GM12878 (cell line): Measurements from ENCODE around the gene NUAK1. TPM values are rescaled to one million over a fixed set of nuclear protein-coding genes. Genes with fewer than 3 reads are reported as not detected.

Experiments
- ATAC-seq: fragments of 200-7000 bp; cut with Tn5 transposase; 3 replicates; pipeline ENCODE4 v1.9.1; 2020; ENCODE audit warnings: mild to moderate bottlenecking, moderate library complexity
- BruUV-seq: library from RNA; stranded (reverse); fragments of 400-500 nt; replicated peaks from 2 replicates; lab custom pipeline; 2021; lab: Mats Ljungman, UMichigan
- CTCF ChIA-PET: fragments of 300-600 bp; sonication (Branson Sonifier 250); formaldehyde crosslinking; extraction: SDS; loops from one replicate; lab custom pipeline; 2021; ENCODE audit warnings: inconsistent platforms; lab: Yijun Ruan, JAX
- POLR2A ChIA-PET: fragments of 350-600 bp; formaldehyde crosslinking; extraction: SDS; loops from one replicate; lab custom pipeline; 2021; ENCODE audit warnings: inconsistent platforms; lab: Charles Lee
- RAD21 ChIA-PET: fragments of 300-600 bp; sonication (Branson Sonifier 250); formaldehyde crosslinking; loops from one replicate; lab custom pipeline; 2023; ENCODE audit warnings: antibody characterized with exemption; ENCODE audit not compliant: unreplicated experiment; lab: Charles Lee
- SMC1A ChIA-PET: fragments of 300-600 bp; sonication (Branson Sonifier 250); formaldehyde crosslinking; loops from one replicate; lab custom pipeline; 2023; ENCODE audit not compliant: unreplicated experiment, uncharacterized antibody; lab: Charles Lee
- DNase-seq: peaks from one replicate; pipeline ENCODE4 v3.0.0-alpha.2; 2011; ENCODE audit warnings: low read depth, low spot score
- FAIRE-seq: peaks from 3 replicates; lab custom pipeline; 2011; peaks lifted over from hg19 to GRCh38; lab: Jason Lieb, UNC
- H2AFZ ChIP-seq: 2 replicates; pipeline ENCODE4 v1.6.0; 2011; ENCODE audit warnings: low read depth, low read length, control low read depth; ENCODE audit not compliant: control insufficient read depth
- H3K27ac ChIP-seq: 2 replicates; pipeline ENCODE4 v1.5.1; 2011; ENCODE audit warnings: control low read depth; ENCODE audit not compliant: control insufficient read depth, insufficient read depth
- H3K27me3 ChIP-seq, 2 experiments: replicated peaks in 1 of 2; 2 replicates each; pipeline versions ENCODE4 v1.6.0 to v1.6.1; 2011; ENCODE audit warnings: low read length in 1 of 2; ENCODE audit not compliant: control insufficient read depth in 2 of 2, insufficient read depth in 2 of 2
- H3K36me3 ChIP-seq, 2 experiments: 2 replicates each; pipeline ENCODE4 v1.5.1; 2011; ENCODE audit warnings: low read length in 1 of 2; ENCODE audit not compliant: control insufficient read depth in 2 of 2, insufficient read depth in 2 of 2
- H3K4me1 ChIP-seq: 2 replicates; pipeline ENCODE4 v1.6.1; 2011; ENCODE audit warnings: mild to moderate bottlenecking, low read length, moderate library complexity, mixed read lengths; ENCODE audit not compliant: control insufficient read depth, insufficient read depth
- H3K4me2 ChIP-seq: 2 replicates; pipeline ENCODE4 v1.6.0; 2011; ENCODE audit warnings: control low read depth; ENCODE audit not compliant: control insufficient read depth, insufficient read depth
- H3K4me3 ChIP-seq: fragments of 200-600 bp; sonication (generic); 2 replicates; pipeline ENCODE4 v1.5.1; 2016
- H3K79me2 ChIP-seq: 2 replicates; pipeline ENCODE4 v1.6.0; 2011; ENCODE audit warnings: low read length; ENCODE audit not compliant: control insufficient read depth, insufficient read depth
- H3K9ac ChIP-seq: 2 replicates; pipeline ENCODE4 v1.8.0; 2011; ENCODE audit warnings: low read length, control low read depth, mixed read lengths; ENCODE audit not compliant: control insufficient read depth, insufficient read depth
- H3K9me3 ChIP-seq: replicated peaks from 3 replicates; pipeline ENCODE4 v1.5.1; 2011; ENCODE audit warnings: mild to moderate bottlenecking, low read length; ENCODE audit not compliant: control insufficient read depth, insufficient read depth
- H4K20me1 ChIP-seq: 2 replicates; pipeline ENCODE4 v1.6.0; 2011; ENCODE audit not compliant: control insufficient read depth, insufficient read depth
- CBX3 ChIP-seq: fragments of 200-600 bp; sonication (generic); IDR thresholded peaks from 2 replicates; pipeline ENCODE4 v1.6.1; 2016; ENCODE audit warnings: low read depth, borderline replicate concordance
- CHD2 ChIP-seq: IDR thresholded peaks from 2 replicates; pipeline ENCODE4 v1.6.1; 2011; ENCODE audit warnings: low read depth, low read length, improper control_type of control experiment, borderline replicate concordance
- GATAD2B ChIP-seq: fragments of 450-650 bp; conservative IDR thresholded peaks from 2 replicates; pipeline ENCODE4 v1.6.1; 2017; ENCODE audit warnings: low read depth, mild to moderate bottlenecking, moderate library complexity
- LARP7 ChIP-seq: fragments of 450-650 bp; IDR thresholded peaks from 2 replicates; pipeline ENCODE4 v1.6.1; 2017; ENCODE audit warnings: mild to moderate bottlenecking
- MXI1 ChIP-seq: fragments of 150-350 bp; IDR thresholded peaks from 2 replicates; pipeline ENCODE4 v1.6.1; 2011; ENCODE audit warnings: low read depth, mild to moderate bottlenecking, inconsistent platforms, low read length, improper control_type of control experiment
- MYC ChIP-seq: IDR thresholded peaks from 2 replicates; pipeline ENCODE4 v1.6.1; 2011; ENCODE audit warnings: mild to moderate bottlenecking, low read length, moderate library complexity, inconsistent platforms; ENCODE audit not compliant: insufficient read depth, insufficient replicate concordance, insufficient read length, severe bottlenecking
- POLR2AphosphoS2 ChIP-seq: IDR thresholded peaks from 2 replicates; pipeline ENCODE4 v1.6.1; 2011; ENCODE audit warnings: low read depth, mild to moderate bottlenecking, low read length, improper control_type of control experiment, moderate library complexity
- SIN3A ChIP-seq: IDR thresholded peaks from 2 replicates; pipeline ENCODE4 v1.6.1; 2012; ENCODE audit warnings: low read depth, low read length, improper control_type of control experiment
- ZNF622 ChIP-seq: fragments of 450-650 bp; IDR thresholded peaks from 2 replicates; pipeline ENCODE4 v1.6.1; 2017; ENCODE audit warnings: mild to moderate bottlenecking, inconsistent platforms
- WGBS: methylation state at CpG from one replicate; pipeline ENCODE4 v1.1.6; 2016; ENCODE audit warnings: low lambda C conversion rate; ENCODE audit not compliant: insufficient replicate concordance, insufficient coverage; ENCODE audit errors: missing lambda C conversion rate; 5-methylcytosine and 5-hydroxymethylcytosine counted together
- in situ Hi-C: fragments of 300-500 bp; cut with MboI; formaldehyde crosslinking; loops from 9 replicates; pipeline ENCODE4 v1.14.3; 2018; ENCODE audit warnings: mixed read lengths
- intact Hi-C: fragments of 100-400 bp; cut with micrococcal nuclease; formaldehyde crosslinking; loops from one replicate; pipeline ENCODE4 v1.14.2; 2022; ENCODE audit not compliant: unreplicated experiment
- polyA plus RNA-seq, 11 experiments: library from polyadenylated mRNA; depleted of rRNA in 4 of 11; unstranded in 6 of 11; stranded (reverse) in 5 of 11; fragments of >200 nt; fragmentation: Nextera tagmentation in 4 of 11; fragmentation: Illumina TruSeq in 1 of 11; extraction: Ambion mirVana in 4 of 11; extraction: Trizol in 1 of 11; gene quantifications; 1 replicate in 1 of 11; 2 replicates in 10 of 11; pipeline versions ENCODE4 v1.2.1 to v1.2.3, GENCODE V29; 2011 to 2016; ENCODE audit warnings: inconsistent platforms in 2 of 11, missing spikeins in 2 of 11, low read depth in 1 of 11
- total RNA-seq, 4 experiments: library from RNA; depleted of rRNA in 3 of 4; stranded (reverse); fragments of >200 nt in 3 of 4; fragmentation: Illumina TruSeq in 1 of 4; extraction: Trizol in 1 of 4; gene quantifications; 2 replicates each; pipeline versions ENCODE4 v1.2.1 to v1.2.3, GENCODE V29; 2013 to 2021
- TF ChIP-seq, protein P1 (sequence below): IDR thresholded peaks from 2 replicates; pipeline ENCODE4 v1.6.1; 2012; ENCODE audit warnings: low read depth, low read length, improper control_type of control experiment
- TF ChIP-seq, protein P2 (sequence below): fragments of 450-650 bp; IDR thresholded peaks from 2 replicates; pipeline ENCODE4 v1.6.1; 2017; ENCODE audit warnings: borderline replicate concordance
- TF ChIP-seq, protein P3 (sequence below): fragments of 450-650 bp; IDR thresholded peaks from 2 replicates; pipeline ENCODE4 v1.6.1; 2016; ENCODE audit warnings: mild to moderate bottlenecking, moderate library complexity, borderline replicate concordance
- TF ChIP-seq, protein P4 (sequence below): IDR thresholded peaks from 2 replicates; pipeline ENCODE4 v1.6.1; 2012; ENCODE audit warnings: improper control_type of control experiment, low read depth, low read length; ENCODE audit not compliant: insufficient replicate concordance

The NUAK1 gene
- total and polyA plus RNA-seq, 10 of the 15 experiments (the other 5 are each of a cell fraction or from before 2014, with no cell fraction given), result 0.03 to 0.42 (median 0.08) TPM; not detected in 2

DNA sequence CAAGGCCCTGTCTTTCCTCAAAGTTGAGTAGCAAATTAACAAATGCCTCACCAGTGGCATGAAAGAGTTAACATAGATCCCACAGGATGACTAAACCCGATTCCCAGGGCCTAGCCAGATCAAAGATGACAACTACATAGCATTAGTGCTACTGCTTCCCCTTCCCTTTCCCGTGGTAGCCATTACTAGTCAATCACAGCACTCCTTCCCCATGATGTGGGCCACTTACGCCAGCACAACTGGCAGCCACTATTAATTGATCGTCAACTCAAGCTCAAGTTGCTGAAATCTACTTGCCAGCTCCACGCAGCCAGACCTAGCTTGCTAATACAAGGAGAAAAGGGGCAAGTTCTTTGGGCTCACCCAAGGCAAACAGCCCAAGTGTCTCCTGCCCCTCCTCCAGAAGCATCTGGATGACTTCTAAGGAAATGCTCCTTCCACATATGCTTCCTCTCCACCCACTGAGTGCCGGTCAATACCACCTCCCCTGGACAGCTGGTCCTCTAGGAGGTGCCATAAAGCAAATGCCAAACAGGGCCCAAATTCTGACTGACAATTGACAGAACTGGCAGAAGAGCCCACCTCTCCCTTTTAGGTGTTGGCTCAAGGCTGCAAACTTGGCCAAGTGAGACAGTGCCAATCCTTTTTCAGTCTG is 72.6 kb downstream of the NUAK1 start:
- DNase-seq, result no peak
- 0% methylated on average over 6 of the region's 6 CpGs for WGBS
- BruUV-seq, result no TSS peak
- H3K4me2 ChIP-seq, result no peak overlapping the region
- in situ Hi-C loops (no loop called here), intact Hi-C loops (no loop called here)
- H2AFZ ChIP-seq, result no peak overlapping the region
- H3K27me3 ChIP-seq, result no peaks in the 10 kb centered on the region; a peak in 1 of 4 replicates
- H3K4me1 ChIP-seq, result no peaks in the 10 kb centered on the region
- FAIRE-seq, result no peak
- no peak overlapping the region for H3K4me3 ChIP-seq
- SMC1A ChIA-PET, result no interaction called here
- RAD21 ChIA-PET, result no interaction called here
- POLR2A ChIA-PET, result no interaction called here
- no peaks in the 10 kb centered on the region for H4K20me1 ChIP-seq
- CTCF ChIA-PET, result no interaction called here
- H3K9me3 ChIP-seq, result no peaks in the 10 kb centered on the region
- H3K9ac ChIP-seq, result no peak overlapping the region
- H3K36me3 ChIP-seq, result no peaks in the 10 kb centered on the region
- no peak overlapping the region for H3K27ac ChIP-seq
- ATAC-seq, result no peak
- H3K79me2 ChIP-seq, result no peaks in the 10 kb centered on the region
- TF ChIP-seq CBX3, result no peak
- TF ChIP-seq, protein P1, sequence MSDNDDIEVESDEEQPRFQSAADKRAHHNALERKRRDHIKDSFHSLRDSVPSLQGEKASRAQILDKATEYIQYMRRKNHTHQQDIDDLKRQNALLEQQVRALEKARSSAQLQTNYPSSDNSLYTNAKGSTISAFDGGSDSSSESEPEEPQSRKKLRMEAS, result no peak
- TF ChIP-seq ZNF622, result no peak
- no peak for TF ChIP-seq GATAD2B
- no peak for TF ChIP-seq MXI1
- no peak for TF ChIP-seq LARP7
- TF ChIP-seq SIN3A, result no peak
- TF ChIP-seq, protein P2, sequence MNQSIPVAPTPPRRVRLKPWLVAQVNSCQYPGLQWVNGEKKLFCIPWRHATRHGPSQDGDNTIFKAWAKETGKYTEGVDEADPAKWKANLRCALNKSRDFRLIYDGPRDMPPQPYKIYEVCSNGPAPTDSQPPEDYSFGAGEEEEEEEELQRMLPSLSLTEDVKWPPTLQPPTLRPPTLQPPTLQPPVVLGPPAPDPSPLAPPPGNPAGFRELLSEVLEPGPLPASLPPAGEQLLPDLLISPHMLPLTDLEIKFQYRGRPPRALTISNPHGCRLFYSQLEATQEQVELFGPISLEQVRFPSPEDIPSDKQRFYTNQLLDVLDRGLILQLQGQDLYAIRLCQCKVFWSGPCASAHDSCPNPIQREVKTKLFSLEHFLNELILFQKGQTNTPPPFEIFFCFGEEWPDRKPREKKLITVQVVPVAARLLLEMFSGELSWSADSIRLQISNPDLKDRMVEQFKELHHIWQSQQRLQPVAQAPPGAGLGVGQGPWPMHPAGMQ, result no peak
- TF ChIP-seq, protein P3, sequence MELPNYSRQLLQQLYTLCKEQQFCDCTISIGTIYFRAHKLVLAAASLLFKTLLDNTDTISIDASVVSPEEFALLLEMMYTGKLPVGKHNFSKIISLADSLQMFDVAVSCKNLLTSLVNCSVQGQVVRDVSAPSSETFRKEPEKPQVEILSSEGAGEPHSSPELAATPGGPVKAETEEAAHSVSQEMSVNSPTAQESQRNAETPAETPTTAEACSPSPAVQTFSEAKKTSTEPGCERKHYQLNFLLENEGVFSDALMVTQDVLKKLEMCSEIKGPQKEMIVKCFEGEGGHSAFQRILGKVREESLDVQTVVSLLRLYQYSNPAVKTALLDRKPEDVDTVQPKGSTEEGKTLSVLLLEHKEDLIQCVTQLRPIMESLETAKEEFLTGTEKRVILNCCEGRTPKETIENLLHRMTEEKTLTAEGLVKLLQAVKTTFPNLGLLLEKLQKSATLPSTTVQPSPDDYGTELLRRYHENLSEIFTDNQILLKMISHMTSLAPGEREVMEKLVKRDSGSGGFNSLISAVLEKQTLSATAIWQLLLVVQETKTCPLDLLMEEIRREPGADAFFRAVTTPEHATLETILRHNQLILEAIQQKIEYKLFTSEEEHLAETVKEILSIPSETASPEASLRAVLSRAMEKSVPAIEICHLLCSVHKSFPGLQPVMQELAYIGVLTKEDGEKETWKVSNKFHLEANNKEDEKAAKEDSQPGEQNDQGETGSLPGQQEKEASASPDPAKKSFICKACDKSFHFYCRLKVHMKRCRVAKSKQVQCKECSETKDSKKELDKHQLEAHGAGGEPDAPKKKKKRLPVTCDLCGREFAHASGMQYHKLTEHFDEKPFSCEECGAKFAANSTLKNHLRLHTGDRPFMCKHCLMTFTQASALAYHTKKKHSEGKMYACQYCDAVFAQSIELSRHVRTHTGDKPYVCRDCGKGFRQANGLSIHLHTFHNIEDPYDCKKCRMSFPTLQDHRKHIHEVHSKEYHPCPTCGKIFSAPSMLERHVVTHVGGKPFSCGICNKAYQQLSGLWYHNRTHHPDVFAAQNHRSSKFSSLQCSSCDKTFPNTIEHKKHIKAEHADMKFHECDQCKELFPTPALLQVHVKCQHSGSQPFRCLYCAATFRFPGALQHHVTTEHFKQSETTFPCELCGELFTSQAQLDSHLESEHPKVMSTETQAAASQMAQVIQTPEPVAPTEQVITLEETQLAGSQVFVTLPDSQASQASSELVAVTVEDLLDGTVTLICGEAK, result no peak
- no peak for TF ChIP-seq CHD2
- no peak for TF ChIP-seq MYC
- TF ChIP-seq, protein P4, sequence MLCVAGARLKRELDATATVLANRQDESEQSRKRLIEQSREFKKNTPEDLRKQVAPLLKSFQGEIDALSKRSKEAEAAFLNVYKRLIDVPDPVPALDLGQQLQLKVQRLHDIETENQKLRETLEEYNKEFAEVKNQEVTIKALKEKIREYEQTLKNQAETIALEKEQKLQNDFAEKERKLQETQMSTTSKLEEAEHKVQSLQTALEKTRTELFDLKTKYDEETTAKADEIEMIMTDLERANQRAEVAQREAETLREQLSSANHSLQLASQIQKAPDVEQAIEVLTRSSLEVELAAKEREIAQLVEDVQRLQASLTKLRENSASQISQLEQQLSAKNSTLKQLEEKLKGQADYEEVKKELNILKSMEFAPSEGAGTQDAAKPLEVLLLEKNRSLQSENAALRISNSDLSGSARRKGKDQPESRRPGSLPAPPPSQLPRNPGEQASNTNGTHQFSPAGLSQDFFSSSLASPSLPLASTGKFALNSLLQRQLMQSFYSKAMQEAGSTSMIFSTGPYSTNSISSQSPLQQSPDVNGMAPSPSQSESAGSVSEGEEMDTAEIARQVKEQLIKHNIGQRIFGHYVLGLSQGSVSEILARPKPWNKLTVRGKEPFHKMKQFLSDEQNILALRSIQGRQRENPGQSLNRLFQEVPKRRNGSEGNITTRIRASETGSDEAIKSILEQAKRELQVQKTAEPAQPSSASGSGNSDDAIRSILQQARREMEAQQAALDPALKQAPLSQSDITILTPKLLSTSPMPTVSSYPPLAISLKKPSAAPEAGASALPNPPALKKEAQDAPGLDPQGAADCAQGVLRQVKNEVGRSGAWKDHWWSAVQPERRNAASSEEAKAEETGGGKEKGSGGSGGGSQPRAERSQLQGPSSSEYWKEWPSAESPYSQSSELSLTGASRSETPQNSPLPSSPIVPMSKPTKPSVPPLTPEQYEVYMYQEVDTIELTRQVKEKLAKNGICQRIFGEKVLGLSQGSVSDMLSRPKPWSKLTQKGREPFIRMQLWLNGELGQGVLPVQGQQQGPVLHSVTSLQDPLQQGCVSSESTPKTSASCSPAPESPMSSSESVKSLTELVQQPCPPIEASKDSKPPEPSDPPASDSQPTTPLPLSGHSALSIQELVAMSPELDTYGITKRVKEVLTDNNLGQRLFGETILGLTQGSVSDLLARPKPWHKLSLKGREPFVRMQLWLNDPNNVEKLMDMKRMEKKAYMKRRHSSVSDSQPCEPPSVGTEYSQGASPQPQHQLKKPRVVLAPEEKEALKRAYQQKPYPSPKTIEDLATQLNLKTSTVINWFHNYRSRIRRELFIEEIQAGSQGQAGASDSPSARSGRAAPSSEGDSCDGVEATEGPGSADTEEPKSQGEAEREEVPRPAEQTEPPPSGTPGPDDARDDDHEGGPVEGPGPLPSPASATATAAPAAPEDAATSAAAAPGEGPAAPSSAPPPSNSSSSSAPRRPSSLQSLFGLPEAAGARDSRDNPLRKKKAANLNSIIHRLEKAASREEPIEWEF, result no peak
- no peak for TF ChIP-seq POLR2AphosphoS2
